HG03571 (cell line): Measurements from ENCODE around the gene EEA1.
A peak's percentile ranks its signal among the peaks of the same experiment; 100 is the strongest.

Experiments used
- ATAC-seq: cut with Tn5 transposase; IDR thresholded peaks from one replicate; pipeline ENCODE4 v1.9.1; 2021; ENCODE audit not compliant: unreplicated experiment

EEA1 gene

DNA sequence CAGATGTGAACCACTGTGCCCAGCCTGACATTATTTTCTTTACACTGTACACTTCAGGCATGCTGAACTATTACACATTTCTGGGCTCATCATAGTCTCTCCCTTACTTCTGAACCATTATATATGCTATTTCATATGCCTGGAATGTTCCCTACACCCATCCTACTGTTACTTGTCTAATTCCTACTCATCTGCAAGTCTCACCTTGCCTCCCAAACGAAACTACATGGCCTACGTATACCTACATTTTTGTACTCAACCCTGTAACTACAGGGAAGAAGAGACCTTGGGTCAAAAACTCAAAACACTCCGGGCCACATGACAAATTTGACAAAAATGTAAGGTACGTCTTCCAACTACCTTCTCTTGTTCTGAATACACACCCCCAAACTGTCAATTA lies 9.5 kb upstream of the EEA1 start:
- ATAC-seq: no peak

DNA sequence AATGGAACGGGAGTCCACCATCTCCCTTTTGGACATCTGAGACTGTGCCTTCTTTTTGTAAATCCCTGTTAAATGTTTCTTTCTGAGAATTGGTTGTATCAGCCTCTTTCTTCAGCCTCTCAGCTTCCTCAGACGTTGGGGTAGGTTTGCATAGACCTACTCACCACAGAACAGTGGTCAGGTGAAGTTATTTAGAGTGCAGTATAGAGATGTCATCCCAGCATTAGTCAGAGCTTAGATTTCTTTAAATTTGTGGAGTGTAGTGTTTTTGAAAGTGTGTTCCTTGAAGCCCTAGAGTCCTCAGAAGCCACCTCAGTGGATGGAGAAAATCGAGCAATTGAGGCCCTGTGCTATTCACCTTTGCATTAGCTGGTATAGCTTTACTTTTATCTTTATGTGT lies 8.9 kb upstream of the EEA1 start:
- ATAC-seq: peak; percentile 57

DNA sequence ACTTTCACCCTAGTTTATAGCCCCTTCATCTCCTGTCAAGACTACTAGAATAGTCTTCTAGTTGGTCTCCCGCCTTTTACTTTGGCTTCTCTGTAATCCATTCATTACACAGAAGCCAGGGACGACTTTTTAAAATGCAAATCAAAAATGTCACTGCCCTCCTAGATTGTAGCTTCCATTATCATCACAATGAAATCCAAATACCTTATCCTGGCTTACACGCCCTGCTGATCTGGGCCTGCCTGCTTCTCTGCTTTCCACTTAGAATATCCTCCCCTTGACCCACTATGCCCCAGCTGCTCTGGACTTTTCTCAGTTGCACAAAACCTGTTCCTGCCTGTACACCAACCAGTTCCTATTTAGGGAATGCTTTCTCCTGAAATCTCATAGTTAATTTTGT lies 4.5 kb upstream of the EEA1 start:
- no peak for ATAC-seq

DNA sequence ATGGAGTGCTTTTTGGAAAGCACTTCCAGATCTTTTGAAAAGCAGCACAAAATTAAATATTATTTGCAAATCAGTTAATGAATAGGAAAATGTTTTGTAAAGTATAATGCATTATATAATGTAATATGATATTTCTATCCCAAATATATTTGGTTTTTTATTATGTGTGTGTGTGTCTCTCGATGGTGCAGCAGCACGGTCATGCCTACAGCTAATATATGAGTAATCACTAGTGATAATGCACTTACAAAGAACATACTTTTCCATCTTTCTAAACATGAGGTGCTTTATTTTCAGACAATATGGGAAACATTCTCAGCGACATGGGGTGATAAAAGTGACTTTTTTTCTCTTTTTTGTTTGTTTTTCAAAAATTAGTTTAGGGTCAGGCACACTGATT lies 1.3 kb upstream of the EEA1 start:
- no peak for ATAC-seq

DNA sequence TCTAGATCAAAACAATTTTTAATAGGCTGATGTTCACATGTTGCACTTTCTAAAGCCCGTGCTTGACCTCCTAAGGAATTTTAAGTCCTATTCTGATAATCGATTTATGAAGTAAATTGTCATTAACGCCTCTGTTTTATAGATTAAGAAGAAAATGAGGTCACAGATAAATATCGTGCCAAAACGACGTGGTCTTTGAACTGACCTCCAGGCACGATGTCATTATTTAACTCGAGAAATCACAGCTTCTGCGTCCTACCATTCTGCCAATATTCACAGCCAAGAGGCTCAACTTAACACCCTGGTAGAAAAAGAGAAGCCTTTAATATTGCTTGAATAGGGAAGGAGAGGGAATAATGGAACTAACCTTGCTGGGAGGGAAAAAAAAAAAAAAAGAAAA lies 888 bp upstream of the EEA1 start:
- no peak for ATAC-seq

DNA sequence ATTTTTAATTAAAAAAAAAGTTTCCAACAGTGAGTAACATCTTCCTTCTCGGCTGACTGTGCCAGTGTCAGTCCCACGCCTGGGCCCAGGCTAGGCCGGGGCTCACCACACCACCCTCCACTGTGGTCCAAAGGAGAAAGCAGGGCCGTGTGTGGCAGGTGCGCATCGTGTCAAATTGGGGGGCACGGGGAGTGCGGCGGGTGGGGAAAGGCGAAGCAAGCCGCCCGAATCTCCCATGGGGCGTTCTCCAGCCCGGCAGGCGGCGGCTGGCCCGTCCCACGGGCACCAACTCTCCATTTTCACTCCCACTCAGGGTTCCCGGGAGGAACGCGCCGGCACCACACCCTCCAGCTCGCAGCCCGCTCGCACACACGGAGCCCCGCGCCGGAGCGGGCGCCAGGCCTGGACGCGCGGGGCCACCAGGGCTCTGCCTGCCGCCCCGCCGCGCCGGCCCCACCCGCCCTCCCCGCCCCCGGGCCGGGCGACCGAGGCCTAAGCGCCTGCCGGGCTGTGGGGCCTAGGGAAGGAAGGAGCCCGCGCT lies 604 bp downstream of the EEA1 start:
- ATAC-seq: peak; percentile 5

DNA sequence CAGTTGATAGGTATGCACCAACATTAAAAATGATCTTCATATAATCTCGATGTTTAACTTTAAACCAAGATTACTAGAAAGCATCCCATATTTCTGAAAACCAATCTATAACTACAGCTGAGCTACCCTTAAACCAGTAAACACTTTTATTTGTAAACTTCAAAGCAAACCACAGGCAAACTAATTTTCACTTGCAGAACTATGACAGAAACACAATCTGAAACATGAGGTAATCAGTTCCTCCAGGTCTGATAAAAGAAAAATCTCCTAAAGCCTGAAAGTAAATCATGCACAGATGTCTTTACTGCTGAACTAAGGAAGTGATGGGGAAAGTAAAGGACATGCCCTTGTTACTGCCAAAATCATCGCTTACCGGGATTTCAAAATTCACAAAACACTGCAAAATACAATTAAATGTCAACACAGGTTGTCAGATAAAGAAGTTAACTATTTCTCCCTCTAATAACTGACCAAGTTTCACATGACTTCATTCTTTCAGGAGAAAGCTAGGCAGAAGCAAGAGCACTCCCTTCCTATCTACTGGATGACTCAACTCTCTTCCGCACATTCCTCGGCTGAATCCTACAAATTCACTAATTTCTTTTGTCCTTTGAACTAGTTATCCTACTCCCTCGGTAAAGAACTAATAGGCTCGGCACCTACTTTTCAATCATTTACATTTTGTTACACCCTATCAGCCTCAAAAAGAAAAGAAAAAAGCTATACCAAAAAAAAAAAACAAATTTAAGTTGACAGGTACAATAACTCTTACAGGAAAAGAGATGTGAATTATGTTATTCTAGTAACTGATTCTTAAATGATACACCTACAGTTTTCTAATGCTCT lies 1.4 kb downstream of the EEA1 start:
- ATAC-seq: no peak

DNA sequence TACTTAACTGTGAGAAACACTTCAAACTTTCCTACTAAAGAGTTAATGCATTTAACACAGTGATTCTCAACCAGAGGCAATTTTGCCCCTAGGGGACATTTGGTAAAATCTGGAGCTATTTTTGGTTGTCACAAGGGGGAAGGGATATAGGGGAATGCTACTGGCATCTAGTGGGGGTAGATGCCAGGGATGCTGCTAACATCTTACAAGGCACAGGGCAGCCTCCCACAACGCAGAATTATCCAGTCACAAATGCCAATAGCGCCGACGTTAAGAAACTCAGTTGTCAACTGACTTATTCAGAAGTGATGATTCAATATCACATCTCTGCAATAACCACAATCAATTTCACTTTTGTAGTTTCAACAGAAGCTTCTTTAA lies 2.0 kb downstream of the EEA1 start:
- peak; percentile 19 for ATAC-seq

DNA sequence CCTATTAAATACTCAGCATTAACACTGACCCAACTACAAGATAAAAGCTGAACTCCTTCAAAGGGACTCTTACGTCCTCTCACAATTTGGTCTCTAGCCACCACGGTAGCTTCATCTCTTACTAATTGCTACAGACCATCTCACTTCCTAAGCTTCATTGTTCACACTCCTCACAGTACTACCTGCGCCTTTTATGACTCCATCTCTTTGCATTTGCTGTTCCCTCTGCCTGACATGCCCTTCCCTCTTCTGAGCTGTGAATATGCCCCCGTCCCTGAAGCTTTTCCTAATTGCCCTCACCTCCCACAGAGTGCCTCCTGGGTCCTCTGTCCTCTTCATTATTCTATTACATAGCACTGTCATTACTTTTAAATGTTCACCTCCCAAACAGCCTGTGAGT lies 2.5 kb downstream of the EEA1 start:
- no peak for ATAC-seq

DNA sequence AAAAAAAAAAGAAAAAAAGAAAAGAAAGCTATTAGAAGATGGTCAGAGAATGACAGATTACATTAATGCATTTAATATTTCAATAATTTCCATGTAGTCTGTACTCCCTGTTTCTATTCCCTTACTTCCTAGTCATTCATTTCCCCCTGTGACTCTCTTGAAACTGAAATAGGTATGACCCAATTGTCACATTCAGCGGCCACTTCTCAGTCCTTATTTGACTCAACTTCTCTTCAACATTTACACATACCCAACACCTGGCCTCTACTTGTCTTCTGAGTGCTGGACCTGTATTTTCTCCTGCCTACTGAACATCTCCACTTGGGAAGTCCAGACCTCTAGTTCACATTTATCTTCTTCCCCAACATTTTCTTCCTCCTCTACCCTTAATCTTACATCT lies 7.2 kb downstream of the EEA1 start:
- no peak for ATAC-seq

DNA sequence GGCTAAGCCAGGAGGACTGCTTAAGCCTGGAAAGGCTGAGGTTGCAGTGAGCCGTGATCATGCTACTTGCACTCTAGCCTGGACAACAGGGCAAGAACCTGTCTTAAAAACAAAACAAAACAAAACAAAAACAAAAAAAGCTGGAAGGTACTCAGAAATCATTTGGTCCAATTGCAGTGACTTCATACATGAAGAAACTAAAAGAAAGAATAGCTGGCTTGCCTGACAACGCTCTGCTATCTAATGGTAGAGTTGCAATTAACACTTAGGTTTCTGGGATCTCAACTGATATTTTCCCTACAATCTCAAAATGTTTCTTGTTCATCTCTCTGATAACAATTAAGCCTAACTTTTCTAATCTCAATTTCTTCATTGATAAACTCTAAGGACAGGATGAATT lies 13.7 kb downstream of the EEA1 start:
- ATAC-seq: no peak

DNA sequence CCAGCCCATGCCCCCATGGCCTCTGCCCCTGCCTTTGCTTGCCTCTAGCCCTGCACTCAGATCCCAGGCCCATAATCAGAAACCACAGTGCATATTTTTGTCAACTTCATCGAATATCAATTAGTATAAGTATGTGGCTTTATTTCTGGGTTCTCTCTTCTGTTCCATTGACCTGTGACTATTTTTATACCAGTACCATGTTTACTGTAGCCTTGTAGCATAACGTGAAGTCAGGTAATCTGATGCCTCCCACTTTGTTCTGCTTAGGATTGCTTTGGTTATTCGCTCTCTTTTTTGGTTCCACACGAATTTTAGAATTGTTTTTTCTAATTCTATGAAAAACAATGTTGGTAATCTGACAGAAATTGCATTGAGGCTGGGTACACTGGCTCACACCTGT lies 14.9 kb downstream of the EEA1 start:
- no peak for ATAC-seq

DNA sequence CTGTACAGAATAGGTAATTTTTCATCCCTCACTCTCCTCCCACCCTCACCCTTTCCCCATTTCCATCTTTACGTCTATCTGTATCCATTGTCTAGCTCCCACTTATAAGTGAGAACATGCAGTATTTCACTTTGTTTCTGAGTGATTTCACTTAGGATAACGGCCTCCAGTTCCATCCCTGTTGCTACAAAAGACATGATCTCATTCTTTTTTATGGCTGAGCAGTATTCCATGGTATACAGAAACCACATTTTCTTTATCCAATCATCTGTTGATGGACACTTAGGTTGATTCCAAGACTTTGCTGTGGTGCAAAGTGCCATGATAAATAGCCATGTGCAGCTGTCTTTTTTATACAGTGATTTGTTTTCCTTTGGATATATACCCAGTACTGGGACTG lies 16.4 kb downstream of the EEA1 start:
- no peak for ATAC-seq

DNA sequence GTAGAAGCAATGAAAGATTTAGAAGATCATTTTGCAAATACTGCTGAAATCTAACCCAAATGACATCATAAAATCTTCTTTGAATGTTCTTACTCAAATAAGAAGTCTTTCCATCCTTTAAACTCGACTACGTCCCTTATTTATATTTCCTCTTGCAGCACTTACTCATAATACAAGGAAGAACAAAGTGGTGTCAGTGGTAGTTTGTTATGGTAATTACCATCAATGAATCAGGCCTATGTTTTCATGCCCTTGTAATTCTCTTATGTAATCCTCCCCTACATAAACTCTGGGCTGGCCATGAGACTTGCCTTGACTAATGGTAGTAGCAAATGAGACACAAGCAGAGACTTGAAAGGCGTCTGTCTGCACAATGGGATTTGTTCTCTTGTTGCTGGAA lies 17.0 kb downstream of the EEA1 start:
- ATAC-seq: no peak

DNA sequence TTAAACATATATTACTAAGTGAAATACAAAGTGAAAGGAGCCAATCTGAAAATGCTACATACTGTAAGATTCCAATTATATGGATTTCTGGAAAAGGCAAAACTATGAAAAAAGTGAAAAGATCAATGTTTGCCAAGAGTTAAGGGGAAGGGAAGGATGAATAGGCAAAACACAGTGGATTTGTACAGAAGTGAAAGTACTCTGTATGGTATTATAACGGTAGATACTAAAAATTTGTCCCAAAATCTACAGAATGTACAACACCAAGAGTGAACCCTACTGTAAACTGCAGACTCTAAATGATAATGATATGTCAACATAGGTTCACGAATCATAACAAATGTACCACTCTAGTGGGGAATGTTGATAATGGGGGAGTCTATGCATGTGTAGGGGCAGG lies 17.8 kb downstream of the EEA1 start:
- no peak for ATAC-seq

DNA sequence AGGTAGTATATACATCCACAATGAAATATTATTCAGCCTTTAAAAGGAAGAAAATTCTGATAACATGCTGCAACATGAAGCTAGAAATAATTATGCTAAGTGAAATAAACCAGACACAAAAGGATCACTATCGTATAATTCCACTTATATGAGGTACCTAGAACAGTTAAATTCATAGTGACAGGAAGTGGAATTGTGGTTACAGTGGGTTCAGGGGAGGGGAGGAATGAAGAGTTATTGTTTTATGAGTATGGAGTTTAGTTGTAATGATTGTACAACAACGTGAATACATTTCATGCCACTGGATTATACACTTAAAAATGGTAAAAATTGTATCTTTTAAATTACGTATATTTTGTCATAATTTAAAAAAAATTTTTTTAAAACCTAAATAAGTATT lies 21.0 kb downstream of the EEA1 start:
- no peak for ATAC-seq

DNA sequence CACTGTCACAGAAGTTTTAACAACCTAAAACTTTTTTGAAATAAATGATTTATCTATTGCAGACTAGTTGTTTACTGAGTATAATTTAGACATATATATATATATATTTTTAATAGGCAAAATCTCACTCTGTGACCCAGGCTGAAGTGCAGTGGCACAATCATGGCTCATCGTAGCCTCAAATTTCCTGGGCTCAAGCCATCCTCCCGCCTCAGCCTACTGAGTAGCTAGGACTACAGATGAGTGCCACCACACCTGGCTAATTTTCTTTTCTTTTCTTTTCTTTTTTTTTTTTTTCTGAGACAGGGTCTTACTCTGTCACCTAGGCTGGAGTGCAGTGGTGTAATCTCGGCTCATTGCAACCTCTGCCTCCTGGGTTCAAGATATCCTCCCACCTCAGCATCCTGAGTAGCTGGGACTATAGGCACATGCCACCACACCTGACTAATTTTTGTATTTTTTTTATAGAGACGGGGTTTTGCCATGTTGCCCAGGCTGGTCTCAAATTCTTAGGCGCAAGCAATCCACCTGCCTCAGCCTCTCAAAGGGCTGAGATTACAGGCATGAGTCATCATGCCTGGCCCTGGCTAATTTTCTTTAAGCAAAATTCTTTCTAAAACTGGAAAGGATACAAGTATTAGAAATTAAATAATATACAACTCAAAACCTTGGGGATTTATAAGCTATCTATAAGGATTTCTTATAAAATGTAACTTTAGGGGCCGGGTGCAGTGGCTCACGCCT lies 23.1 kb downstream of the EEA1 start:
- ATAC-seq: no peak

DNA sequence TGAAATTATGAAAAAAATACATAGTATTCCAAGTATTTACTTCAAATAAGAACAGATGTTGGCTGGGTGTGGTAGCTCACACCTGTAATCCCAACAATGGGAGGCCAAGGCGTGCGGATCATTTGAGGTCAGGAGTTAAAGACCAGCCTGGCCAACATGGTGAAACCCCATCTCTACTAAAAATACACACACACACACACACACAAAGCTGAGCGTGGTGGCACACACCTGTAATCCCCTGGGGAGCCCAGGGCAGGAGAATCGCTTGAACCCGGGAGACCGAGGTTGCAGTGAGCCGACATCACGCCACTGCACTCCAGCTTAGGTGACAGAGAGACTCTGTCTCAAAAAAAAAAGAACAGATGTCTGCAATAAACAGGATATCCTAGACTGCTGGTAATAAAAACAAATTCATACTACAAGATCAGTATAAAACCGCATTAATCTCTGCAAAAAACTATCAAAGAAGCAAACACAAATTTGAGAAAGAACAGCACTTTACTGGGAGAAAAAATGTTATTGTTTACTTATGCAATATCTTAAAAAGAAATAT lies 23.8 kb downstream of the EEA1 start:
- no peak for ATAC-seq

DNA sequence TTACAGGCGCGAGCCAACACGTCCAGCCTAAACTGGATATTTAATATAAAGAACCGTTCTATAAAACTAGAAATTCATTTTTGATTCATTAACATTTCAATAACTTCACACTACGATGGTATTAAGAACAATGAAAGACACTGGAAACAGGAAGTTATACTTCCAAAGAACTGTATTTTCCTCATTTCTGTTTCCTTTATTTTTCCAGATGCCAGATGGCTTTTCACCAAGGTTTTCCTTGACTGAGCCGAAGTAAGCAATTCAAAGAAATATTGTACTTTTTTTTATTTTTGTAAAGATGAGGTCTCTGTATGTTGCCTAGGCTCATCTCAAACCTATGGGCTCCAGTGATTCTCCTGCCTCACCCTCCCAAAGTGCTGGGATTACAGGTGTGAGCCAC lies 28.2 kb downstream of the EEA1 start:
- no peak for ATAC-seq

DNA sequence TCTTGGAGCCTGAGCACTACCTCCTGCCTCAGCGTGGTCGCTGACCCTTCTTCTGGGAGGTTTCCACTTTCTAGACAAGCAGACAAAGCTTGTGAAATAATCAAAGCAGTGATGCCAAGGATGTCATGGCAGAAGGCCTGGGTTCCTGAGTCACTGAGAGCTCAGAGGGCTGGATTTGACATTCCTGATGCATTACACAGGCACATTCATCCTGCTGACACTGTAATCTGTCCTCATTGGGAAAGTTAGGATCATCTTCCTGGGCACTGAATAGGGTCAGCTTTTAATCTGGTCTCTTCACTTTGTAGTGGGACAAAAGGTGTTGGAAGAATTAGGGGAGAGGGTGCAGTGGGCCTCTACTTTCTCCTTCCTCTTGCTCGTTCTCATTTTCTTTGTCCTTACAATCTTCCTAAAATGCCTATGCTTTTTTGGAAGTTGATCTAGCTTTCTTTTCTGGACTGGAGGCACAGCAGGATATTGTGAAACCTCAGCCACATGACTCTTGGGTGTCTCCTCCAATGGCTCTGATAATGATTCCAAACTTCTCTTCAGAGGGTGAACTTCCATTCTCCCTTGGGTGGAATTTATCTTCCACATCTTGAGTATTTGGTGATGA lies 29.6 kb downstream of the EEA1 start:
- no peak for ATAC-seq

DNA sequence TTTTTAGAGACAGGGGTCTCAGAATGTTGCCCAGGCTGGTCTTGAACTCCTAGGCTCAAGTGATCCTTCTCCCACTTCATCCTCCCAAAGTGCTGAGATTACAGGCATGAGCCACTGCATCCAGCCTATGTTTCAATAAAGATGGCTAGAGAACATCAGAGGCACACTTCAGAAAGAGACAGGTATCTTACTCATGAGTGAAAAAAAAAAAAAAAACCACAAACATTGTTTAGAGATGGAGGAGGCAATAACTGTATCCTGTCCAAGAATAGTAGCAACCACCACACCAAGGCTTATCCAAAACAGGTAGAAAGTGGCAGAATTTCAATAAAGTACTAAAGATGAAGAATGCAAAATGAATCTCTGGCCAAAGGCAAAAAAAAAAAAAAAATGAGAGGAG lies 30.3 kb downstream of the EEA1 start:
- ATAC-seq: no peak

DNA sequence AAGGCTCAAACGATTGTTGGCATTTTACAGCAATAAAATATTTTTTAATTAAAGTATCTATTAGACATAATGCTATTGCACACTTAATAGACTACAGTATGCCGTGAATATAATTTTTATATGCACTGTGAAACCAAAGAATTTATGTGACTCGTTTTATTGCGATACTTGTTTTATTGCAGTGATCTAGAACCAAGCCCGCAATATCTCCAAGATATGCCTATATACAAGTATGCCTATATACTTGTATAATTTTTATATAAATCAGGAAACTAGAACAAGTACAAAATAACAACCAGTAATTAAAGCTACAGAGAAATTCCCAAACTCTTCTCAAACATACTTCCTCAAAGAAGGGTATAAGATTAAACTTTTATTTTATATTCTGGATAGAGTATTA lies 31.3 kb downstream of the EEA1 start:
- ATAC-seq: no peak
